HEK293 (cell line): Measurements from ENCODE around the gene ANKRD33B.

Source experiments
- CTCF ChIA-PET: fragments of 350-600 bp; formaldehyde crosslinking; extraction: SDS; loops from one replicate; lab custom pipeline; 2021; ENCODE audit warnings: antibody characterized with exemption; lab: Yijun Ruan, JAX
- POLR2A ChIA-PET: fragments of 300-600 bp; formaldehyde crosslinking; extraction: SDS; loops from one replicate; lab custom pipeline; 2020; ENCODE audit warnings: antibody characterized with exemption, inconsistent platforms; lab: Yijun Ruan, JAX
- H3K27ac ChIP-seq: fragments of 200-500 bp; sonication (Bioruptor generic); 2 replicates; pipeline ENCODE4 v1.5.1; 2014; ENCODE audit warnings: low read depth, low read length, control low read depth, inconsistent platforms; ENCODE audit errors: extremely low read depth
- H3K36me3 ChIP-seq, 2 experiments: fragments of 200-500 bp in 1 of 2; sonication (Bioruptor generic) in 1 of 2; 1 replicate in 1 of 2; 2 replicates in 1 of 2; pipeline ENCODE4 v1.5.1; 2014 to 2017; ENCODE audit warnings: inconsistent platforms in 2 of 2, low read length in 2 of 2; ENCODE audit not compliant: control insufficient read depth in 2 of 2, insufficient read depth in 1 of 2
- H3K4me1 ChIP-seq: fragments of 200-500 bp; sonication (Bioruptor generic); 2 replicates; pipeline ENCODE4 v1.5.1; 2014; ENCODE audit warnings: mild to moderate bottlenecking, low read length, inconsistent platforms; ENCODE audit not compliant: control insufficient read depth, insufficient read depth
- H3K4me3 ChIP-seq: 2 replicates; pipeline ENCODE4 v1.5.1; 2011; ENCODE audit warnings: low read depth, mild to moderate bottlenecking, control low read depth, low read length, moderate library complexity
- H3K9me3 ChIP-seq: fragments of 200-500 bp; sonication (Bioruptor generic); 2 replicates; pipeline ENCODE4 v1.5.1; 2014; ENCODE audit warnings: low read depth, low read length, inconsistent platforms; ENCODE audit not compliant: control insufficient read depth, insufficient read depth
- ATF2 ChIP-seq: fragments of 450-650 bp; formaldehyde crosslinking; IDR thresholded peaks from 2 replicates; pipeline ENCODE4 v1.5.1; 2016; ENCODE audit warnings: missing biosample characterization, missing genetic modification characterization, low read depth
- FEZF1 ChIP-seq: fragments of 450-650 bp; formaldehyde crosslinking; IDR thresholded peaks from 2 replicates; pipeline ENCODE4 v1.5.1; 2016; ENCODE audit warnings: missing biosample characterization, missing genetic modification characterization
- PRDM4 ChIP-seq: fragments of 450-650 bp; formaldehyde crosslinking; IDR thresholded peaks from 2 replicates; pipeline ENCODE4 v1.5.1; 2017; ENCODE audit warnings: missing biosample characterization, missing genetic modification characterization
- SP2 ChIP-seq: fragments of 450-650 bp; formaldehyde crosslinking; IDR thresholded peaks from 2 replicates; pipeline ENCODE4 v1.5.1; 2016; ENCODE audit warnings: missing biosample characterization, missing genetic modification characterization
- YY1 ChIP-seq: fragments of 450-650 bp; formaldehyde crosslinking; IDR thresholded peaks from 2 replicates; pipeline ENCODE4 v1.5.1; 2018; ENCODE audit warnings: missing biosample characterization, missing genetic modification characterization
- ZNF19 ChIP-seq: fragments of 450-650 bp; formaldehyde crosslinking; IDR thresholded peaks from 2 replicates; pipeline ENCODE4; 2016; ENCODE audit warnings: missing biosample characterization, missing genetic modification characterization, low read depth
- ZNF302 ChIP-seq: fragments of 450-650 bp; formaldehyde crosslinking; IDR thresholded peaks from 2 replicates; pipeline ENCODE4 v1.5.1; 2016; ENCODE audit warnings: missing biosample characterization, missing genetic modification characterization, low read depth
- ZNF558 ChIP-seq: fragments of 450-650 bp; formaldehyde crosslinking; IDR thresholded peaks from 2 replicates; pipeline ENCODE4 v1.5.1; 2016; ENCODE audit warnings: missing biosample characterization, missing genetic modification characterization
- ZNF645 ChIP-seq: fragments of 450-650 bp; formaldehyde crosslinking; IDR thresholded peaks from 2 replicates; pipeline ENCODE4; 2016; ENCODE audit warnings: missing biosample characterization, missing genetic modification characterization
- ZSCAN23 ChIP-seq: fragments of 450-650 bp; formaldehyde crosslinking; IDR thresholded peaks from 2 replicates; pipeline ENCODE4 v1.5.1; 2016; ENCODE audit warnings: missing biosample characterization, missing genetic modification characterization
- ZSCAN5A ChIP-seq: fragments of 450-650 bp; formaldehyde crosslinking; IDR thresholded peaks from 2 replicates; pipeline ENCODE4 v1.5.1; 2016; ENCODE audit warnings: missing biosample characterization, missing genetic modification characterization
- TF ChIP-seq, protein P1 (sequence below): fragments of 450-650 bp; formaldehyde crosslinking; IDR thresholded peaks from 2 replicates; pipeline ENCODE4 v1.5.1; 2017; ENCODE audit warnings: missing biosample characterization, missing genetic modification characterization
- TF ChIP-seq, protein P2 (sequence below): fragments of 450-650 bp; formaldehyde crosslinking; IDR thresholded peaks from 2 replicates; pipeline ENCODE4 v1.5.1; 2016; ENCODE audit warnings: missing biosample characterization, missing genetic modification characterization
- TF ChIP-seq, protein P3 (sequence below): fragments of 450-650 bp; formaldehyde crosslinking; IDR thresholded peaks from 2 replicates; pipeline ENCODE4 v1.5.1; 2016; ENCODE audit warnings: missing biosample characterization, missing genetic modification characterization

The ANKRD33B gene

DNA sequence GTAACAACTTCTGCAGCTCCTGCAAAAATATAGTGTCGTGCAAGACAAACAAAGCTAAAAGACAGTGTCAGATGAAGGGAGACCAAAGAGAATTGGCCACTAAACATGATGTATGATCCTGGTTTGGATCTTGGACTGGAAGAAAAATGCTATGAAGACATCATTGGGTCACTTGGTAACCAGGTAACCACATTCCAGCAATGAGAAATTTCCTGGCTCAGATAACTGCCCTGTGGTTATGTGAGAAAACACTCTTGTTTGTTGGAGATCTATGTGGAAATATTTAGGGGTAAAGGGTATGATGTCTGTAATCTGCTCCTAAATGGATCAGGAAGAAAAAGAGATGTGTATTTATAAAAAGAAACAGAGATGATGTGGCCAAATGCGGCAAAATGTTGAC is 45.5 kb upstream of the ANKRD33B start:
- ChIA-PET CTCF (interaction anchor here (1.4 kb wide), 1 partner anchor 9 kb away, joined by 4 read pairs; no protein-coding TSS in a partner anchor), POLR2A (no interaction called here)

More for the DNA sequence above, 45.5 kb upstream of the ANKRD33B start:
- Histone ChIP-seq H3K9me3 (no peaks in the 10 kb centered on the region; the same call in 1 of the 2 replicates), H3K4me1 (no peaks in the 10 kb centered on the region), H3K4me3 (no peak overlapping the region), H3K36me3 (no peaks in the 10 kb centered on the region), H3K27ac (no peak overlapping the region)
- TF ChIP-seq ATF2 (no peak), ZNF302 (tag by site-specific recombination) (no peak), ZSCAN23 (tag by site-specific recombination) (no peak), ZNF19 (no peak), ZSCAN5A (tag by site-specific recombination) (no peak), SP2 (no peak), PRDM4 (tag by site-specific recombination) (no peak), ZNF558 (tag by site-specific recombination) (no peak), FEZF1 (no peak), YY1 (tag by site-specific recombination) (no peak), ZNF645 (tag by site-specific recombination) (no peak)
- TF ChIP-seq, protein P1, sequence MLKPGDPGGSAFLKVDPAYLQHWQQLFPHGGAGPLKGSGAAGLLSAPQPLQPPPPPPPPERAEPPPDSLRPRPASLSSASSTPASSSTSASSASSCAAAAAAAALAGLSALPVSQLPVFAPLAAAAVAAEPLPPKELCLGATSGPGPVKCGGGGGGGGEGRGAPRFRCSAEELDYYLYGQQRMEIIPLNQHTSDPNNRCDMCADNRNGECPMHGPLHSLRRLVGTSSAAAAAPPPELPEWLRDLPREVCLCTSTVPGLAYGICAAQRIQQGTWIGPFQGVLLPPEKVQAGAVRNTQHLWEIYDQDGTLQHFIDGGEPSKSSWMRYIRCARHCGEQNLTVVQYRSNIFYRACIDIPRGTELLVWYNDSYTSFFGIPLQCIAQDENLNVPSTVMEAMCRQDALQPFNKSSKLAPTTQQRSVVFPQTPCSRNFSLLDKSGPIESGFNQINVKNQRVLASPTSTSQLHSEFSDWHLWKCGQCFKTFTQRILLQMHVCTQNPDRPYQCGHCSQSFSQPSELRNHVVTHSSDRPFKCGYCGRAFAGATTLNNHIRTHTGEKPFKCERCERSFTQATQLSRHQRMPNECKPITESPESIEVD (tag by site-specific recombination): no peak
- TF ChIP-seq, protein P2, sequence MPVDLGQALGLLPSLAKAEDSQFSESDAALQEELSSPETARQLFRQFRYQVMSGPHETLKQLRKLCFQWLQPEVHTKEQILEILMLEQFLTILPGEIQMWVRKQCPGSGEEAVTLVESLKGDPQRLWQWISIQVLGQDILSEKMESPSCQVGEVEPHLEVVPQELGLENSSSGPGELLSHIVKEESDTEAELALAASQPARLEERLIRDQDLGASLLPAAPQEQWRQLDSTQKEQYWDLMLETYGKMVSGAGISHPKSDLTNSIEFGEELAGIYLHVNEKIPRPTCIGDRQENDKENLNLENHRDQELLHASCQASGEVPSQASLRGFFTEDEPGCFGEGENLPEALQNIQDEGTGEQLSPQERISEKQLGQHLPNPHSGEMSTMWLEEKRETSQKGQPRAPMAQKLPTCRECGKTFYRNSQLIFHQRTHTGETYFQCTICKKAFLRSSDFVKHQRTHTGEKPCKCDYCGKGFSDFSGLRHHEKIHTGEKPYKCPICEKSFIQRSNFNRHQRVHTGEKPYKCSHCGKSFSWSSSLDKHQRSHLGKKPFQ (tag by site-specific recombination): no peak
- TF ChIP-seq, protein P3, sequence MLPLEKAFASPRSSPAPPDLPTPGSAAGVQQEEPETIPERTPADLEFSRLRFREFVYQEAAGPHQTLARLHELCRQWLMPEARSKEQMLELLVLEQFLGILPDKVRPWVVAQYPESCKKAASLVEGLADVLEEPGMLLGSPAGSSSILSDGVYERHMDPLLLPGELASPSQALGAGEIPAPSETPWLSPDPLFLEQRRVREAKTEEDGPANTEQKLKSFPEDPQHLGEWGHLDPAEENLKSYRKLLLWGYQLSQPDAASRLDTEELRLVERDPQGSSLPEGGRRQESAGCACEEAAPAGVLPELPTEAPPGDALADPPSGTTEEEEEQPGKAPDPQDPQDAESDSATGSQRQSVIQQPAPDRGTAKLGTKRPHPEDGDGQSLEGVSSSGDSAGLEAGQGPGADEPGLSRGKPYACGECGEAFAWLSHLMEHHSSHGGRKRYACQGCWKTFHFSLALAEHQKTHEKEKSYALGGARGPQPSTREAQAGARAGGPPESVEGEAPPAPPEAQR (tag by site-specific recombination): no peak
